Smooth muscle cell (in vitro differentiated cells): Measurements from ENCODE around the gene FAM184A. TPM values are rescaled to one million over a fixed set of nuclear protein-coding genes. Genes with fewer than 3 reads are reported as not detected.
"Not testable (repeated sequence)": the region's sequence is repeated elsewhere in the genome, so short reads cannot be mapped to it uniquely, and the experiment has no call there.

Experiments used
- DNase-seq: peaks from one replicate; lab custom pipeline; 2025; ENCODE audit not compliant: unreplicated experiment; lab: John Stamatoyannopoulos, UW
- H2AFZ ChIP-seq: fragments of 200-600 bp; sonication (generic); 2 replicates; pipeline ENCODE4 v1.6.0; 2016; ENCODE audit warnings: antibody characterized with exemption, low read depth, mild to moderate bottlenecking
- H3F3A ChIP-seq: fragments of 200-600 bp; sonication (generic); 2 replicates; pipeline ENCODE4 v1.6.0; 2017; ENCODE audit warnings: antibody characterized with exemption, low read depth
- H3K27ac ChIP-seq: fragments of 200-600 bp; sonication (generic); 2 replicates; pipeline ENCODE4 v1.5.1; 2016; ENCODE audit warnings: low read depth, mild to moderate bottlenecking
- H3K27me3 ChIP-seq: fragments of 200-600 bp; sonication (generic); 2 replicates; pipeline ENCODE4 v1.6.1; 2016; ENCODE audit warnings: low read depth, mild to moderate bottlenecking
- H3K36me3 ChIP-seq: fragments of 200-600 bp; sonication (generic); 2 replicates; pipeline ENCODE4 v1.5.1; 2016; ENCODE audit warnings: low read depth
- H3K4me1 ChIP-seq: fragments of 200-600 bp; sonication (generic); 2 replicates; pipeline ENCODE4 v1.5.1; 2016; ENCODE audit warnings: low read depth
- H3K4me2 ChIP-seq: fragments of 200-600 bp; sonication (generic); 2 replicates; pipeline ENCODE4 v1.6.0; 2016; ENCODE audit warnings: mild to moderate bottlenecking
- H3K4me3 ChIP-seq: fragments of 200-600 bp; sonication (generic); 2 replicates; pipeline ENCODE4 v1.5.1; 2016; ENCODE audit warnings: mild to moderate bottlenecking
- H3K79me2 ChIP-seq: fragments of 200-600 bp; sonication (generic); 2 replicates; pipeline ENCODE4 v1.6.0; 2016; ENCODE audit warnings: low read depth, mild to moderate bottlenecking
- H3K9ac ChIP-seq: fragments of 200-600 bp; sonication (generic); 2 replicates; pipeline ENCODE4 v1.6.0; 2016; ENCODE audit warnings: low read depth
- H3K9me3 ChIP-seq: fragments of 200-600 bp; sonication (generic); replicated peaks from 2 replicates; pipeline ENCODE4 v1.5.1; 2016; ENCODE audit warnings: low read depth
- H4K20me1 ChIP-seq: fragments of 200-600 bp; sonication (generic); 2 replicates; pipeline ENCODE4 v1.6.0; 2016; ENCODE audit warnings: low read depth
- WGBS: methylation state at CpG from one replicate; pipeline ENCODE4 v1.1.7; 2016; ENCODE audit warnings: low lambda C conversion rate; 5-methylcytosine and 5-hydroxymethylcytosine counted together
- polyA plus RNA-seq: library from polyadenylated mRNA; unstranded; fragments of >200 nt; fragmentation: Nextera tagmentation; extraction: Ambion mirVana; gene quantifications from 2 replicates; pipeline ENCODE4 v1.2.1, GENCODE V29; 2016
- total RNA-seq: library from RNA; depleted of rRNA; stranded (reverse); fragments of >200 nt; gene quantifications from 2 replicates; pipeline ENCODE4 v1.2.3, GENCODE V29; 2014
- TF ChIP-seq, protein P1 (sequence below): fragments of 200-600 bp; sonication (generic); IDR thresholded peaks from 2 replicates; pipeline ENCODE4 v1.5.1; 2017; ENCODE audit warnings: borderline replicate concordance, mild to moderate bottlenecking, antibody characterized with exemption; ENCODE audit not compliant: insufficient read depth, poor library complexity, severe bottlenecking

FAM184A gene
- total and polyA plus RNA-seq, 2 experiments from 2014 or later: 0.23 to 0.31 TPM

DNA sequence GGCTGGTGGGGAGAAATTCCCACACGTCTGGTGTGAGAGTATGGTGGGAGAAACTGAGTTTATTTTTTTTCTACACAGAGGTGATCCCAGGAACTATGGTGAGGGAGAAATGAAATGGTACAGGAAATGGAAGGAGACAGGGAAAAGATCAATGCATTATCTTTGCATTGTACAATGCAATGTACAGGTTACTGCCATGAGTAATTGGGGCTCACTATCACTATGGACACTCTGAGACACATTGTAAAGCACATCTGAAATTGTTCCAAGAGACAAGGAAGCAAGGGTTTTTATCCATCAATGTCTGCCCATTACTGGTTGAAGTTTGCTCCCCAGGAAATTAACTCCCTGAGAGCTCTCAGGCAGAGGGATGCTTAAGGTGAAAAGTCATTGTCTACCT, 21.7 kb upstream of the FAM184A start:
- Histone ChIP-seq H3K36me3 (no peaks in the 10 kb centered on the region), H3K9me3 (no peaks in the 10 kb centered on the region), H3F3A (no peaks in the 10 kb centered on the region), H3K79me2 (no peaks in the 10 kb centered on the region), H3K4me3 (no peak overlapping the region), H3K4me2 (no peak overlapping the region), H3K27me3 (no peaks in the 10 kb centered on the region), H3K4me1 (no peaks in the 10 kb centered on the region), H2AFZ (no peak overlapping the region), H3K9ac (no peak overlapping the region), H3K27ac (no peak overlapping the region), H4K20me1 (no peaks in the 10 kb centered on the region)
- 93% methylated on average over 1 of the region's 1 CpG for WGBS
- no peak for DNase-seq
- TF ChIP-seq, protein P1, sequence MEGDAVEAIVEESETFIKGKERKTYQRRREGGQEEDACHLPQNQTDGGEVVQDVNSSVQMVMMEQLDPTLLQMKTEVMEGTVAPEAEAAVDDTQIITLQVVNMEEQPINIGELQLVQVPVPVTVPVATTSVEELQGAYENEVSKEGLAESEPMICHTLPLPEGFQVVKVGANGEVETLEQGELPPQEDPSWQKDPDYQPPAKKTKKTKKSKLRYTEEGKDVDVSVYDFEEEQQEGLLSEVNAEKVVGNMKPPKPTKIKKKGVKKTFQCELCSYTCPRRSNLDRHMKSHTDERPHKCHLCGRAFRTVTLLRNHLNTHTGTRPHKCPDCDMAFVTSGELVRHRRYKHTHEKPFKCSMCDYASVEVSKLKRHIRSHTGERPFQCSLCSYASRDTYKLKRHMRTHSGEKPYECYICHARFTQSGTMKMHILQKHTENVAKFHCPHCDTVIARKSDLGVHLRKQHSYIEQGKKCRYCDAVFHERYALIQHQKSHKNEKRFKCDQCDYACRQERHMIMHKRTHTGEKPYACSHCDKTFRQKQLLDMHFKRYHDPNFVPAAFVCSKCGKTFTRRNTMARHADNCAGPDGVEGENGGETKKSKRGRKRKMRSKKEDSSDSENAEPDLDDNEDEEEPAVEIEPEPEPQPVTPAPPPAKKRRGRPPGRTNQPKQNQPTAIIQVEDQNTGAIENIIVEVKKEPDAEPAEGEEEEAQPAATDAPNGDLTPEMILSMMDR: no peak

DNA sequence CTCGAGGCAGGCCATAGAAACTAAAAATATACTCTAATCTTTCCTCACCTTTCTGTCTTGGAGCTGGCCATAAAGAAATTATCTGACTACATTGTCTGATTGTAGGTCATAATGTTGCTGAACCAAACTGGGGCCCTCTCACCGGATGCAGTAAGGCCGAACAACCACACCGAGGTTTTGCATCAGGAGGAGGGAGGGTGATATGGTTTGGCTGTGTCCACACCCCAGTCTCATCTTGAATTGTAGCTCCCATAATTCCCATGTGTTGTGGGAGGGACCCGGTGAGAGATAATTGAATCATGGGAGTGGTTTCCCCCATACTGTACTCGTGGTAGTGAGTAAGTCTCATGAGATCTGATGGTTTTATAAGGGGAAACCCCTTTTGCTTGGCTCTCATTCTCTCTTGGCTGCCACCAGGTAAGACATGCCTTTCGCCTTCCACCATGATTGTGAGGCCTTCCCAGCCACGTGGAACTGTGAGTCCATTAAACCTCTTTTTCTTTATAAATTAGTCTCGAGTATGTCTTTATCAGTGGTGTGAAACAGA, 19.4 kb upstream of the FAM184A start:
- not testable (repeated sequence) for H3K4me2 ChIP-seq, H3K79me2 ChIP-seq, H3K4me3 ChIP-seq, H3K9me3 ChIP-seq, H3K9ac ChIP-seq, DNase-seq, H3K4me1 ChIP-seq, H3K36me3 ChIP-seq, H3F3A ChIP-seq, H3K27ac ChIP-seq, H2AFZ ChIP-seq, H4K20me1 ChIP-seq, H3K27me3 ChIP-seq
- 91% methylated on average over 9 of the region's 9 CpGs for WGBS

DNA sequence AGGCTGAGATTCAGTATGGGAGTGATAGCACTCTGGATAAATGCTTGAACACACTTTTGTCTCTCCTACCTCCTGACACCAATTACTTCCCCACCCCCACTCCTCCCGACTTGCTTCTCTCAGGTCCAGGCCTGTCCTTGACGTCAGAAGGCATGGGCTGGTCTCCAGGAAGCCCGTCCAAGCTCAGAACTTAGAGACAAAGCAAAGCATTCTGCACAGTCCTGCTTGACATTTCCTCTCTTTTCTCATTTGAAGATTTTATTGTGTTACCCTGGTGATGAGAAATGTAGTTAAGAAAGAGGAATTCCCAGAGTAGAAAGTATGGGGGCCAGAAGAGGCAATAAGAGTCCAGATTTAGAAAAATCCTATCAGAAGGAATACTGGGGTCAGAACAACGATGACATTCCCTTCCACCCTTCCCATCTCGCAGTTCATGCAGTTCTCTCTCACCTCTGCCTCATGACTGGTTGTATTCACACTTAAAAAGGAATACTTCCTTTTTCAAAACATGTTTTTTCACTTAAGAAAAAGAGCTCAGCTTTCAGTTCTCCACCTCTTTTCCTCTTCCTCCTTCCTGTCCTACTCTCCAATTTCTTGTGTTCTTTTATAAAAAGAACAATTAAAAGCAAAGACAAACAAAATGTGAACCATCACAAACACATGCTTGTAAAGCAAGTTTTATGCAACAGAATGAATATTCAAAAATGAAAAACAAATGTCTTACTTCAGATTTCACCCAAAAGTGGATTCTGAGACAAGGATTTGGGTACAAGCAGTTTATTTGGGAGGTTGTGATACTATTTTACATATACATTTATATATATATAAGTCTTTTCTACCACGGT, 18.5 kb upstream of the FAM184A start:
- Histone ChIP-seq H3K4me1 (no peaks in the 10 kb centered on the region), H4K20me1 (no peaks in the 10 kb centered on the region), H3K27ac (no peak overlapping the region), H3K9me3 (no peaks in the 10 kb centered on the region), H3K79me2 (no peaks in the 10 kb centered on the region), H3K36me3 (no peaks in the 10 kb centered on the region), H3K4me3 (no peak overlapping the region), H3K27me3 (no peaks in the 10 kb centered on the region), H3K4me2 (no peak overlapping the region), H2AFZ (peak overlapping the region; percentile 13), H3K9ac (no peak overlapping the region), H3F3A (no peaks in the 10 kb centered on the region)
- 62% methylated on average over 6 of the region's 6 CpGs for WGBS
- no peak for DNase-seq
- TF ChIP-seq, protein P1: no peak

DNA sequence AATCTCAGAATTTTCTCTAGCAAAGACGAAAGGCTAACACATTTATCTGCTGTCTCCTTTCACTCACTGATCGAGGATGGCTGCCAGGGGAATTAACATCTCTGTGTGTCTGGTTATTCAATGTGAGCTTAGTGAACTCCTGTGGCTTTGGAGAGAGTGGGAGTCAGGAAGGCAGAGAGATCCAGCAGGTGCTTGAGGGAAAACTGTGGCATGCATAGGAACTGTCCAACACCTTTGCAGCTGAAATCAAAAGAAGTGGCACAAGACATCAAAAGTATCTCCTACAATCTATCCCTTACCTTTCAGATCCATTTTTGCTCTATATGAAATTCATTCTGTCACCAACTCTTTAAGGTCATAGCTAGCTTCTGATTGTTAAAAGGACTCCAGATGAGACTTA, 11.8 kb upstream of the FAM184A start:
- DNase-seq: no peak
- Histone ChIP-seq H3K9ac (no peak overlapping the region), H3K27ac (no peak overlapping the region), H3K4me2 (no peak overlapping the region), H3K4me1 (no peaks in the 10 kb centered on the region), H3F3A (no peaks in the 10 kb centered on the region), H3K27me3 (no peaks in the 10 kb centered on the region), H3K9me3 (no peaks in the 10 kb centered on the region), H2AFZ (no peak overlapping the region), H3K36me3 (no peaks in the 10 kb centered on the region), H3K79me2 (no peaks in the 10 kb centered on the region), H3K4me3 (no peak overlapping the region), H4K20me1 (no peaks in the 10 kb centered on the region)
- TF ChIP-seq, protein P1: no peak
- WGBS: 68% methylated on average over 2 of the region's 2 CpGs
